Activated CD4-positive, CD25-positive, alpha-beta regulatory T cell (primary cell): Measurements from ENCODE around the gene ANO2.

Source experiments
- DNase-seq, 4 experiments: peaks; one replicate each; lab custom pipeline; 2025; lab: John Stamatoyannopoulos, UW

Gene ANO2

DNA sequence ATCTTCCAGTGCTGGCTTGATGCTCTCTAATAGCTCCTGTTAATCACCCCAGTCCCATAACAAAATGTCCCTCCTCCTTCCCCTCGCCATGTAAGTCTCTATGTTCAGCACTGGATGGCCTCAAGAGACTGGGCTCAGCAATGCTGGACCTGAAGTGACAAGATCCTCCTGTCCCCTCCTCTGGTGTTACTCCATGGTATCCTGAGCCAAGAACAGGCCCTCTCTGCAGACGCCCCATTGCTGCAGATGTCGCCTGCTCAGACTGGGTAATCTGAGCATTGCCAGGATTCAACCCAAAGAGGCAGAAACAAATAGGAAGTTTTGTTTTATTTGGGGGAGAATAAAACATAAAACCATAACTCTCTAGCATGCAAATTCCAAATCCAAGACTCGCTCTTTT lies 363.4 kb downstream of the ANO2 start:
- DNase-seq = no peak

DNA sequence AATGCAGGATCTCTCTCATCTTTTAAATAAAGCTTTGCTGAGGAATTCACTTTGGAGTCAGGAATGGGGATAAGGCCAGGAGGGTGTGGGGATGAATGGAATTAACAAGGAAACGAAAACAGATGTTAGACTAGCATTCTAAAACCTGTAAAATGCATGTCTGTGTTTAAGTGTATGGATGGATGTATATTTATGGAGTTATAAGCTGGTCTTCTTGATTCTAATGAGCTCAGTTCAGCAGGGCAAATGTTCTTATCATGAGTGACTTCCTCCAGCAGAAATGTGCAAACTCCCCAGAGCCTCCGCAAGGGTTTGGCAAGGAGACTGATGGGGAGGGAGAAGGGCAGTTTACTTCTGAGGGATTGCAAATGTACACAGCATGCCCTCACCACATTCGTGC lies 364.0 kb downstream of the ANO2 start:
- no peak for DNase-seq

DNA sequence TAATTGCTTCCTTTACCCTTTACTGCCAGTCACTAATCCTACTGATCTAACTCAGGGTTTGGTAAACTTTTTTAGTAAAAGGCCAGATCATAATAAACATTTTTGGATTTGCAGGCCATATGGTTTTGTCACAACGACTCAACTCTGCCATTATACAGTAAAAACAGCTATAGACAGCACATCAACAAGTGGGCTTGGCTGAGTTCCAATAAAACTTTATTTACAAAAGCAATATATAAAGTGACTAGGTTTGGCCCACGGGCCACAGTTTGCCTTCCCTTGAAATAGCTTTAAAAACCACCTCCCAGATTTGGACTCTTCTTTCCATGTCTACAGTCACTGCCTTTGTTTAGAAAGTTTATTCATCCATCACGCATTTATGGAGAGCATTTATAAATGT lies 366.3 kb downstream of the ANO2 start:
- no peak for DNase-seq

DNA sequence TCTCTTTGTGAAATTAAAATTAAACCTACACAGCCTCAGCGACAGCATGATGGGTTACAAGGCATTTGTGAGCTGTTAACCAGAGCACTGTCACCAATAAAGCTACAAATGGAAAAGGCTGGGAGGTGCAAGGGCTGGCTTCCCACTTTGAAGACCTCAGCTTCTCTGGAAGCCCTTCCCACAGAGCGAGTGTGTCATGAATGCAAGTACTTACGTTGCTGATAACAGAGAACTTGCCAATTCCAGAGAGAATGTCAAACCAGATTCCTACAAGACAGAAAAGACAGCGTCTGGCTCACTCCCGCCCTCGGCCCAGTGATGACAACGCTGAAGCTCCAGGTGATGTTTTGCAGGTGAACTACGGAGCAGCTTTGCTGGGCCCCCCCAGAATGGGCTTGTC lies 367.3 kb downstream of the ANO2 start:
- no peak for DNase-seq

DNA sequence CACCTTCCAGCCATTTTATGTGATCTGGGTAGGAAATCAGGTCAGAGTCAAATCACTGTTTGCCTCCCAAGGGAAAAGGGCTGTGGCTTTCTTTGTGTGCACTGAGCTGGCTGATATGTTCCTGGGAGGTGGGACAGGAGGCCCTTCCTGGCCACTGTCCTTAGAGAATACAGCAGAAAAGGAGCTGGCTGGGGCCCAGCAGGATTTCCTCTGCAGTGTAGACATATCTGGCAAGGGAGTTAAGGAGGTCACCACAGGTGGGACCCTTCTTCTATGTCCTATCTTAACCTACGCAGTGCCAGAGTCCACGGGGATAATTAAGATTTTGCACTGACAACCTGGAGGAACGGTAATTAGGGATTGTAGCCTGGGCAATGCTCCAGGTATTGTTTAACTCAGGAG lies 367.8 kb downstream of the ANO2 start:
- no peak for DNase-seq

DNA sequence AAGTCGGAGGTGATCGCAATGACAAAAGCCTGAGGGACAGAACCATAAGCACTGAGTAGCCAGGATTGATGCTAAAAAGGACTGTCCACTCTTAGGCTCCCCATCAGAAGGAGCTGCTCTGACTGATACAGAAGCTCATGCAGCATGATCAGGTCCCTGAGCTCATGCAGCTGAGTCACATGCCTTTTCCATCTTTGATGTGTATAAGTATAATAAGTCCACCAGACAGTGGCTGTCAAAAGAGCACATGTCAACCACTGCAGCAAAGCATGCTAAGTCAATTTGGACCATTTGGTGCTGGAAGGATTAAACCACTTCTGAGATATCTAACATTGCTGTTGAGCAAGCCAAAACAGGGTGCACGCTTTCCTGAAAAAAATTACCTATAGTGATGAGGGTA lies 369.1 kb downstream of the ANO2 start:
- DNase-seq = no peak

DNA sequence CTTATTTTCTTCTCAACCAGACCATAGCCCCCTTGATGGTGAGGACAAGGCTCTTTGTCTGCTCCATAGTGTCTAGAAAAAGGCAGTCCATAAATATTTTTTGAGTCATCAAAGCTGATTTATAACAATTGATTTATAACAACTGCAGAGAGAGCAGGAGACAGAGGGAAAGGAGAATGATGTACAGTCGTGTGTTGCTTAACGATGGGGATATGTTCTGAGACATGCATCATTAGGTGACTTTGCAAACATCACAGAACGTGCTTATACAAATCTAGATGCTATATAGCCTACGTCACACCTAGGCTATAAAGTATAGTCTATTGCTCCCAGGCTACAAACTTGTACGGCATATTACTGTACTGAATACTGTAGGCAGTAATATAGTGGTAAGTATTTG lies 369.8 kb downstream of the ANO2 start:
- no peak for DNase-seq

DNA sequence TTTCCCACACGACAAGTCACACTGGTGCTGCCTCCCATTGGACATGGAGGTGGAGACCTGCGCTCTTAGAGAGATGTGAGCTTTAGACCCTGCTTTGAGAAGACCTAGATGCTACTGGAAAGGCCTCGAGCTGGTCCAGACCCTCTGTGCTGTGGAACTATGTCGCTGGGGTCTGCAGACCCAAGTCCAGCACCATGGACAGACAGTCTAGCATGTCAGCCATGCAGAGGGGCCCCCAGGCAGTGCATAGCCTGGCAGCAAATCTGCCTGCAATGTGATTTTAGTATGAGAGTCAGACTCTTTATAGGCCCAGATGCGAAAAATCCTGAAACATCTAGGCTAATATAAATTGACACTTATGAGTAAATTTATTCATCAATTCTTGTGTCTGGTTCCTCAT lies 371.7 kb downstream of the ANO2 start:
- no peak for DNase-seq

DNA sequence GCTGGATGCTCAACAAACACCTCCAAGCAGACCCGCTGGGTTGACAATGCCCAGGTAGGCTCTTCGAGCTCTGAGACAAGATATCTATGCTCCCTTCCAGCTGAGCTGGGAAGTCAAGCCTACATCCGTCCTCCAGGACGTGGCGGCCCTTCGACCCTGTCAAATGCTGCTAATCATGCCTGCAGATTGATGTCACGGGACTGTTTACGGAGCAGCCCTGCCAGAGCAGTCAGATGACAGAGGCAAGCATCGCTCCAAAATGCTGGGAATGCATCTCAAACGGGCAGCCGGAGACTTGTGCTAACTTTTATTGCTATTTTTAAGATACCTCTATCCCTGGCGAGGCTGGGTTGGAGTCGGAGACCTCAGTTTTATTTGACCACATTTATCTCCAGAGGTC lies 373.9 kb downstream of the ANO2 start:
- no peak for DNase-seq

DNA sequence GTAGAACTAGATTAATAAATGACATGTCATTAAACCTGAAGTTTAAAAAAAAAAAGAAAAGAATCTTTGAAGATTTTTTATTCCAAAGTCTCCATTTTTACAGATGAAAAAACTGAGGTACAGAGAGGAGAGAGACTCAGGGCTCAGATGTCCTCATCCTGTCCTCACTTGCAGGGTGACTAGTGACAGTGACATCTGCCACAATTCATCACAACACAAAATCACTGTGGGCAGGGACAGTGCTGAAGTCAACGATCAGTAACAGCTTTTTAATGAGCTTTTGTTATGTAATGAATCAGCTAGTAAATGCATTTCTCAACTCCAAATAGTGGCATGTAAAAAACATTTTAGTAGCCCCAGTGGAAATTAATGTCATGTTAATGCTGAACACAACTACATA lies 374.6 kb downstream of the ANO2 start:
- no peak for DNase-seq

DNA sequence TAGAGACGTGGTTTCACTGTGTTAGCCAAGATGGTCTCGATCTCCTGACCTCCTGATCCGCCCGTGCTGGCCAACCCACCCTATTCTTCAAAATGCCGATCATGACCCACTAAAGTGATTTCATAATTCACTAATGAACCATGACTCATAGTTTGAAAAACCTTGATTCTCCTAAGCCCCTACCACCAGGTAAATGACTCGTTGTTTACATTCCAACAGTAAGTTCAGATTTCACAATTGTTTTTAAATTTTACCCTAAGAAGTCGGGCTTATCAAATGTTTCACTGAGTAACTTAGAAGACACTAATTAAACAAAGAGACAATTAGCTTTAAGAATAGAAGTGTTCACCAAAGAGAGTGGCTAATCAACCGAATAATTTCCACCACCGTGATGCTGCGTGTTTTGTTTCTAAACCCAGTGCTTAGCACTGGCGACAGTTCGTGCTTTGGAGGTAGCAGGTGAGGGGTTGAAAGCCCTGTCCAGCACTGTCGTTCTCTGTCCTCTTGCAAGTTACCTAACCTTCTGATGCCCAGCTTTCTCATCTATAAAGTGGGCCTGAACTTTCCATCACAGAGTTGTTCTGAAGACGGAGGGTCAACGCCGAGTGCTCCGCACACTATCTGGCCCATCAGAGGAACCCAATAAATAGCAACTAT lies 376.6 kb downstream of the ANO2 start:
- no peak for DNase-seq

DNA sequence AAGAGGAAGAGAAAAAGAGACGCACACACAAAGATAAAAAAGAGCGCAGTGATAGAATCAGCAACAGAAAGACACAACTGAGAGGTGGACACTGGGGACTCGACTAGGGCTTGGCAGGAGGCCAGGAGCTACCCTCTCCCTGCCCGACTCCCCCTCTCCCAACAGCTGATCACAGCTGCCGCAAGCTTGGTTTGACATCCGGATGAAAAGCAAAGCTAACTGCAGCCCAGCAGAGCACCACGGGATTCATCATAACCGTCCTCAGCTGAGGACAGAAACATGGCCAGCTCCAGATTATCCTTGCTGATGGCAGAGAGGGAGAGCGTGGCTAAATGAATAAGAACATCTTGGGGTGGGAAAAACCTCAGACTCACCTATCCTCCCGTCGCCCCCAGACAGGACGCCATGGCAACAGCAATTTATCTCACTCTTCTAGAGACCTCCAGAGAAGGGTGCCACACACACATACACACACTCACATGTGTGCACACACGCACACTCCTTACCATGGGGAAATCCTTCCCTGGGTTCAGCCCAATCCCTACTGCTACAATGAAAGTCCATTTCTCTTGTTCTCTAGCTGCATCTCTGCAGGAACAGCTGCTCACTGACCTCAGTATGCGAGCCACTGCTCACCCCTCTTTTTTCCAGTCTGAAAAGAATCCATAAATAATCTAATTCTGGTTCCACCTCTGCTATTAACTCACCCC lies 377.9 kb downstream of the ANO2 start:
- no peak for DNase-seq

DNA sequence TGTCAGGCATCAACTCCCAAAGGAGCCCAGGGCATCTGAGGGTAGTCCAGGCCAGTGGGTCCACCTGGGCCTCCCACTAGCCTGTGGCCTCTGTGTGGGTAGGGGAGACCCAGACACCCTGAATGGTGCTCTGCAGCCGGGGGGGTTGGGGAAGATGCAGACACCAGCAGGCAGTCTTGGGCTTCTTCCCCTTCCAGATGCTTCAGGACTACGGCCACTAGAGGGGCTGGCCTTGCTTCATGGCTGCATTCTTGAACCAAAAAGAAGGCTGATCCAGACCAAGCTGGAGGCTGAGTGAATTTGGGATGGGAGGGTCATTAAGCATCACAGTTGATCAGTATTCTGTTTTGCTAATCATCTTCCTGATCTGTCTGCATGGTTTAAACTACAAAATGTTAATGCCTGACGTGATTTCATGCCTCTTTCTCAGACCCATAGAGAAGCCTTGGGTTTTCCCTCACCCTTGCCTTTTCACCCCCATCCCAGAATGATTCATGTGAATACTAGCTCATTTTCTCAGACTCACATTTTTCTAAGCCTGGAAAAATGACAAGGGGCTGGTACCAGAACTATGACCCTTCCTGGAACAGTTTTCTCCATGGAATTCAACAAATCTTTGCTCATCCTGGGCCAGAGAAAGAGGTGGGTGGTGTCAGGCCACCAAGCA lies 379.0 kb downstream of the ANO2 start:
- DNase-seq = no peak

DNA sequence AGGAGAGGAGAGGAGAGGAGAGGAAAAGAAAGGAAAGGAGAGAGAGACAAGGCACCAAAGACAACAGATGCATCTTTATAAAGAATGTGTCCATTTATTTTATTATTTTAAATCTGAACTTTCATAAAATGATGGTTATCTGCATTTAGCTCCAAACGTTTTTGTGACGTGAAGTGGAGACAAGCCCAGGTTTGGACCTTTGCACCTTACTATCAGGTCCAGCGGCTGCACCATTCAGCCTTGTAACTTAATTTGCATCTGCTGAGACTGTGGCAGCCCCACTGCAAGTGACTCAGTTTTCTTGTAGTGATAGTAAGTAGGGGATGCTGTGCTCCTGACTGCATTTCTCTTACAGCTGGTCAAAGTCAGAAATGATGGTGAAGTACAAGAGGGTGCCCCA lies 382.5 kb downstream of the ANO2 start:
- DNase-seq = no peak

DNA sequence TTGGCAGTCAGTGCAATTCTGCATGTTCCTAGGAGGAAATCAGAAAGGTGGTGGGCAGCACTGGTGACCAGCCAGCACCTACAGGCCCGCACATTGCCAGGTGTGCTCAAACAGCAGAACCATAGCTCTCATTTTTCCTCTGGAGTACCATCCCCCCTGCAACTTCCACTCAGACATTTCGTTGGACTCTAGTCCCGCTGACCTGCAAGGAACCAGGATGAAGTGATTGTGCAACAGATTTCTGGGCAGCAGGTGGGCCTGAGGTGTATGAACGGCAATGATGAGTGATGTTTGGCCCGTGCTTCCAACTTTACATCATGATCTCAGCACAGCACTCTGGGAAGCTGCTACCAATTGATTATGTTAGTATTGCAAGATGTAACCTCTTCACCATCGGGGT lies 383.2 kb downstream of the ANO2 start:
- DNase-seq = no peak

DNA sequence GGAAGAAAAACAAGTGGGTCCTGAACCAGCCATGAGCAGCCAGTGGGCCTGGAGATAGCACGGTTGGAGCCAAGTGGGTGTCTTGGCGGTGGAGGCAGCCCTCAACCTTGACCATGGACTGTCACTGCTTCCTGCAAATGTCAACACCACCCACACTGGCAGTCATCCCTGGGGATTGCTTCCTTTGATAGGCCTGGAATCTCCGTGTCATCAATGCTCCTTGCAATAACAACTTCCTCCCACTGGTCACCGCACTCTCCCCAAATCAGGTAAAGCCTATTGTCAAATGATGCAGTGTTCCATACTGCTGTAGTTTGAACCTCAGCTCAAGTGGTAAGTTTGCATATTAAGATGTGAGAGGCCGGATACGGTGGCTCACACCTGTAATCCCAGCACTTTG lies 384.0 kb downstream of the ANO2 start:
- no peak for DNase-seq

DNA sequence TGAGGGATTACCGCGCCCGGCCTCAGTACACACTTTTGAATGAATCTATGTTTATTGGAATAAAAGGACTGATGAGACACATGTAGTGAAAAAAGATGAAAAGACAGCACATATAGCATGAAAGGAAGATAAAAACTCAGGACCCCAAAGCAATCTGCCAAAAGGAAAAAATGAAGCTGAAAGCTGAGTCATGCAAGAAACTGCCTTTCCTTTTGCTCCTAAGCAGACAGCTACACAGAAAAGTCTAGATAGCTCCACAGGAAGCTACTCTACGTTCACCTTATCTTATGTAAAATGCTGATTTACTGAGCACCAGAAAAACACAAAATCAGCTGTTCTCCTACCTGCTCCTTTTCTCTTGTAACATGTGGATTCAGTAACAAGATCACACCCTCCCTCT lies 384.8 kb downstream of the ANO2 start:
- no peak for DNase-seq

DNA sequence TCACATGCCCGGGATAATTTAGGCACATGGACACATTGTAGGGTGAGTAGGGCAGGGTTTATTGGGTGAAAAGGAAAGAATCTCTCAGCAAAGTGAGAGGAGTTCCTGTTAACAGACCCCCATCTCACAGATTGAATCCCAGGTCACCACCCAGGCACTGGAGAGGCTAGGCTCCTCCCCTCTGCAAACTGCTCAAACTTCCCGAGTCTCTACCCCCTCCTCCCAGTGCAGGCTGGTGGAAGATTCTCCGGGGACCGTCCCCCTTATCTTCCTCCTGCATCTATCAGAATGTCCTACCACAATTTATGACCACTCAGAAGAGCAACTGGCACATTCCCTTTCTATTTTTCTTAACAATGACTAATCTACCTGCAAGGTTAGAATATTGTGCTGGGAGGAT lies 387.2 kb downstream of the ANO2 start:
- no peak for DNase-seq

DNA sequence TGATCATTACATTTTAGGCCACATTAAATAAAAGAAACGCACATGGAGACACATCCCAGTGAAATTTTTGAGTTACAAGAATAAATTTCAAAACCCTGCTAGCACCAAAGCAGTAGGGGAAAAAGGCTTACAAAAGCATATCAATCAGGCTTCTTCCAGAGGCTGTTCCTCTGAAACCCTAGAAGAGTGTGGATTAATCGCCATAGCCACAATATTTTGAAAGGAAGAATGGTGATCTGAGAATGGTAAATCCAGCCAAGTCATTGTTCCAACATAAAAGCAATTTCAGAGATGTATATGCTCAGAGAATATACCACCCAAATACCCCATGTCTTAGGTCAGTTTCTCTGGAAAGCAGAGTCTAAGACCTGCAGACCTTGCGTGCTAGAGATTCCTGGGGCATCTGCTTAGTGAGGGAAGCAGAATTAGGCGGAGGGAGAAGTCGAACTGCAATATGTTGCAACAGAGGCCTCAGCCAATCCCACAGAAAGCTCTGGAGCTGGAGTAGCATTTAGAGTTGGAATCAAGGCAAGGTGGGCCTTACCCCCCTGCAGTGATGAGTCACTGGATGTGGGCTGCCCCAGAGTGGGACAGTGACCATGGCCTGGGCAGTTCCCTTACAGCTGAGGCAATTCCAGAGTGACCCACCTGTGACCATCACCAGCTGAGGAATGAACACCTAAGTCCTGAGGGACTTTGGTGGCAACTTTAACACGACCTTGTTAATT lies 387.9 kb downstream of the ANO2 start:
- no peak for DNase-seq

DNA sequence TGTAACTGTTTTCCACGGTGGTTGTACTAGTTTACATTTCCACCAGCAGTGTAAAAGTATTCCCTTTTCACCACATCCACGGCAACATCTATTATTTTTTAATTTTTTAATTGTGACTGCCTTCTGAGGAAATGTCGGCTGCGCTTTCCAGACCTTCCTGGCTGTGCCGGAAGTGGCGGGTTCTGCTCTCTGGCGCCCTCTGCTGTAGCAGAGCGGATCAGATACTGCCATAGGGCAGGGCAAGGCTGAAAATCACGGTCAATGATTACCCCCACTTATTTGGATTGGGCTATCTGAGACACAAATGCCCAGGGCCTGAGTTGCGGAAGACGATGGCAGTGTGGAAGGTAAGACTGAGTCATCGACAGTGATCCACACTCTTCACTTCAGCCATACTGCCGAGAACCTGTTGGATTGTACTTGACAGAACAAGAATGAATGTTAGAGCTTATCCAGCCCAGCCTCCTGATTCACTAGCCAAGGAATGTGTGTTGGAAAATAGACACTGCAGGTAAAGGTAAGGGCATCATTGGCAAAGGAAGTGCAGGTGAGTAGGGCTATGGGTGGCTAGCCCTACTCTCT lies 388.9 kb downstream of the ANO2 start:
- no peak for DNase-seq

DNA sequence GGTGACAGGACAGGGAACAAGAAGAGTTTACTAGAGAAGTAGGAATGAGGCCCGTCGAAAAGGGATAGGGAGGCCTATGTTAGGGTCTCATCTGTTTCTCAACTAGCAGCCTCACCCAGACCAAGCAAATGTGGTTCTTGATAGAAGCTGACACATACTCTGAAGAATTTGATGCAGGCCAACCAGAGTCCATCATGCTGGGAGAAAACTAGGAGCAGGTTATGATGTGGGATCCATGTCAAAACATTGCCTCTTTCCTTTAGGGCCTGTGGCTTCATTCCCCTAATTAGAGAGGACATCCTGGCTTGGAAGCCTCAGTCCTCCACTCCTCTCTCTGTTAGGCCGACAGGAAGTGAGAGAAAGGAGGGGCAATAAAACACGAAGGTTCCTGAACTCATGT lies 390.3 kb downstream of the ANO2 start:
- DNase-seq = no peak

DNA sequence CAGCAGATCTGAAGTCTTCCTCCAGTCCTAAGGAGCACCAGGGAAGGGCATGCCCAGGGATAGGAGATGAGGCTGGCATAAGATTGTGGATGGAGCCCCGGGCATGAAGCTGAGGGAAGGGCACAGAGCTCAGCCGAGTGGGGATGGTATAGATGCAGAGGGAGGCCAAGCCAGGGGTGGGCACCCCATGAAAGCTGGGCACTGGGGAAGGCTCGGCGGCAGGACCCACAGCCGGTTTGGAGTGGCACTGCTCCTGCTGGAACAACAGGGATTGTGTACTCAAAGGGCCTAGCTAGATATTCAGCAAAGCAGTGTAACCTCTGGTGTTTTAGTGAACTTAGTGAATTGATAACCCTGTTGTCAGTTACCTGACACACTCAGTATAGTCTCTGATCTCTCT lies 396.0 kb downstream of the ANO2 start:
- DNase-seq = no peak
